ENCODE results near the gene IGSF9.

Gene IGSF9

GRCh38 chr1:159945483-159946241 lies at the start of gene IGSF9:
IGSF9 (minus strand) TSS chr1:159945613; CDS start chr1:159943454, 2,159 bp downstream.
- H3K4me3 ChIP-seq (ENCODE audit: low read depth, low read length) = peak within 1 kb of the TSS; percentile 44
- TF ChIP-seq CTCF (IDR thresholded peaks at IDR 0.05; ENCODE audit: low read depth, low read length) = peak; percentile 55
- in situ Hi-C loops (cut with HindIII; ENCODE audit: low sequenced_read_pairs) = no loop called here
- DNase-seq (ENCODE audit: low read depth, low spot score) = peak; percentile 80

- TF ChIP-seq CTCF (IDR thresholded peaks at IDR 0.05; ENCODE audit: low read depth, low read length) = no peak
- in situ Hi-C loops (cut with HindIII; ENCODE audit: low sequenced_read_pairs) = no loop called here
- no peak overlapping the region for H3K4me3 ChIP-seq (ENCODE audit: low read depth, low read length)
- no peak for DNase-seq (ENCODE audit: low read depth, low spot score)
Observed at GRCh38 chr1:159994896-159995295, 49.5 kb upstream of the IGSF9 start.

- in situ Hi-C loops (cut with HindIII; ENCODE audit: low sequenced_read_pairs) = no loop called here
- no peak for TF ChIP-seq CTCF (IDR thresholded peaks at IDR 0.05; ENCODE audit: low read depth, low read length)
- no peak overlapping the region for H3K4me3 ChIP-seq (ENCODE audit: low read depth, low read length)
- no peak for DNase-seq (ENCODE audit: low read depth, low spot score)
Observed at GRCh38 chr1:159993911-159994310, 48.5 kb upstream of the IGSF9 start.

GRCh38 chr1:159992161-159992560 lies 46.7 kb upstream of the IGSF9 start:
- no peak for DNase-seq (ENCODE audit: low read depth, low spot score)
- in situ Hi-C loops (cut with HindIII; ENCODE audit: low sequenced_read_pairs) = no loop called here
- no peak for TF ChIP-seq CTCF (IDR thresholded peaks at IDR 0.05; ENCODE audit: low read depth, low read length)
- no peak overlapping the region for H3K4me3 ChIP-seq (ENCODE audit: low read depth, low read length)

GRCh38 chr1:159991513-159991912 lies 46.1 kb upstream of the IGSF9 start:
- peak; percentile 5 for DNase-seq (ENCODE audit: low read depth, low spot score)
- no peak for TF ChIP-seq CTCF (IDR thresholded peaks at IDR 0.05; ENCODE audit: low read depth, low read length)
- in situ Hi-C loops (cut with HindIII; ENCODE audit: low sequenced_read_pairs) = no loop called here
- no peak overlapping the region for H3K4me3 ChIP-seq (ENCODE audit: low read depth, low read length)

- H3K4me3 ChIP-seq (ENCODE audit: low read depth, low read length) = no peak overlapping the region
- in situ Hi-C loops (cut with HindIII; ENCODE audit: low sequenced_read_pairs) = no loop called here
- no peak for DNase-seq (ENCODE audit: low read depth, low spot score)
- TF ChIP-seq CTCF (IDR thresholded peaks at IDR 0.05; ENCODE audit: low read depth, low read length) = no peak
Observed at GRCh38 chr1:159990005-159990404, 44.6 kb upstream of the IGSF9 start.
